VCaP (cell line): Measurements from ENCODE around the gene CRKL.
A peak's percentile ranks its signal among the peaks of the same experiment; 100 is the strongest.

Experiments
- H3K27ac ChIP-seq: fragments of 450-650 bp; 2 replicates; pipeline ENCODE4 v1.5.1; 2017
- TF ChIP-seq, protein P1 (sequence below): fragments of 450-650 bp; conservative IDR thresholded peaks from 2 replicates; pipeline ENCODE4 v1.5.1; 2017; ENCODE audit warnings: mild to moderate bottlenecking, moderate library complexity

CRKL gene

DNA sequence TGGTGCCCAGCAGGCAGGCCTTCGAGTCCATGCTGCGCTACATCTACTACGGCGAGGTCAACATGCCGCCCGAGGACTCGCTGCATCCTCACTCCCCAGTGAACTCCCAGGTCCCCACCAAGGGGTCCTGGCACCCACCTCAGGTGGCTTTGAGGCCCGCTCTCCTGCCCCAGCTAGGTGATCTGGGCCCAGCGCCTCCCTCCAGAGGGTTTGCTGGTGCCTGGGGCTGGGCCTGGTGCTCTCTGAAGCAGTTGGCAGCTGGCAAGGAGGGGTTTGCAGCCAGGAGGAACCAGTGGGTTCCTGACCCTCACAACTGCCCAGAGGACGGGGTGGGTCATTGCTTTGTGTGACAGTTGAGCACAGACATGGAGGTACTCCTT, 78.8 kb downstream of the CRKL start:
- no peak overlapping the region for H3K27ac ChIP-seq
- TF ChIP-seq, protein P1, sequence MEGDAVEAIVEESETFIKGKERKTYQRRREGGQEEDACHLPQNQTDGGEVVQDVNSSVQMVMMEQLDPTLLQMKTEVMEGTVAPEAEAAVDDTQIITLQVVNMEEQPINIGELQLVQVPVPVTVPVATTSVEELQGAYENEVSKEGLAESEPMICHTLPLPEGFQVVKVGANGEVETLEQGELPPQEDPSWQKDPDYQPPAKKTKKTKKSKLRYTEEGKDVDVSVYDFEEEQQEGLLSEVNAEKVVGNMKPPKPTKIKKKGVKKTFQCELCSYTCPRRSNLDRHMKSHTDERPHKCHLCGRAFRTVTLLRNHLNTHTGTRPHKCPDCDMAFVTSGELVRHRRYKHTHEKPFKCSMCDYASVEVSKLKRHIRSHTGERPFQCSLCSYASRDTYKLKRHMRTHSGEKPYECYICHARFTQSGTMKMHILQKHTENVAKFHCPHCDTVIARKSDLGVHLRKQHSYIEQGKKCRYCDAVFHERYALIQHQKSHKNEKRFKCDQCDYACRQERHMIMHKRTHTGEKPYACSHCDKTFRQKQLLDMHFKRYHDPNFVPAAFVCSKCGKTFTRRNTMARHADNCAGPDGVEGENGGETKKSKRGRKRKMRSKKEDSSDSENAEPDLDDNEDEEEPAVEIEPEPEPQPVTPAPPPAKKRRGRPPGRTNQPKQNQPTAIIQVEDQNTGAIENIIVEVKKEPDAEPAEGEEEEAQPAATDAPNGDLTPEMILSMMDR: no peak

DNA sequence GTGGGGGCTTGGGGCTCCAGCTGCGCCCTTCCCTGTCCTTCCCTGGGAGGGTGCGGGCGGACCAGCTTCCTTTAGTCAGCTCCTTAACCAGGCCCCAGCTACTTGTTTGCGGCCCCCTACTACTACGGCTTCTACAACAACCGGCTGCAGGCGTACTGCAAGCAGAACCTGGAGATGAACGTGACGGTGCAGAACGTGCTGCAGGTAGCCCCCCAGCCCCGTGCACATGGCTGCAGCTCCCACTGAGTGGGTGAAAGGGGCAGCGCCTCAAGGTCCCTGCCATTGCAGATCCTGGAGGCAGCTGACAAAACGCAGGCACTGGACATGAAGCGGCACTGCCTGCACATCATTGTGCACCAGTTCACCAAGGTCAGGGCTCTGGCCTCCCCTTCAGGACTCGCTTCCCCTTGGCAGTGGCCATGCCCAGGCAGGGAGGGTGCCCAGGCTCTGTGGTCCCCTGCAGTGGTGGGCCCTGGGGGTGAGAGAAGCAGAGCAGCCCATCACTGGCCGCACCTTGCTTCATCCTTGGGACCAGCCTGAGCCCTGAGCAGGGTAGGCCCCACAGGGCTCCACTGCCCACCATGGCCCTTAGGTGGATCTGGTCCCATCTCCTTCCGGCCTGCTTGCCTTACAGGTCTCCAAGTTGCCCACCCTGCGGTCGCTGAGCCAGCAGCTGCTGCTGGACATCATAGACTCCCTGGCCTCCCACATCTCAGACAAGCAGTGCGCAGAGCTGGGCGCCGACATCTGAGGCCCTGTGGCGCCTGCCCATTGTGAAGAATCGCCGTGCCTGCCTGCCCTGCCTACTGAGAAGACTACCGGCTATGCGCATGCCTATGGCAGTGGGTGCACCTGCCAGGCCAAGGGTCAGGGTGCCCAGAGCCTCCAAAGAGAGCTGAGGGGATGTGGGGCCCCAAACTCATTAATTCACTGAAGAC, 79.7 kb downstream of the CRKL start:
- TF ChIP-seq, protein P1: no peak
- no peak overlapping the region for H3K27ac ChIP-seq

DNA sequence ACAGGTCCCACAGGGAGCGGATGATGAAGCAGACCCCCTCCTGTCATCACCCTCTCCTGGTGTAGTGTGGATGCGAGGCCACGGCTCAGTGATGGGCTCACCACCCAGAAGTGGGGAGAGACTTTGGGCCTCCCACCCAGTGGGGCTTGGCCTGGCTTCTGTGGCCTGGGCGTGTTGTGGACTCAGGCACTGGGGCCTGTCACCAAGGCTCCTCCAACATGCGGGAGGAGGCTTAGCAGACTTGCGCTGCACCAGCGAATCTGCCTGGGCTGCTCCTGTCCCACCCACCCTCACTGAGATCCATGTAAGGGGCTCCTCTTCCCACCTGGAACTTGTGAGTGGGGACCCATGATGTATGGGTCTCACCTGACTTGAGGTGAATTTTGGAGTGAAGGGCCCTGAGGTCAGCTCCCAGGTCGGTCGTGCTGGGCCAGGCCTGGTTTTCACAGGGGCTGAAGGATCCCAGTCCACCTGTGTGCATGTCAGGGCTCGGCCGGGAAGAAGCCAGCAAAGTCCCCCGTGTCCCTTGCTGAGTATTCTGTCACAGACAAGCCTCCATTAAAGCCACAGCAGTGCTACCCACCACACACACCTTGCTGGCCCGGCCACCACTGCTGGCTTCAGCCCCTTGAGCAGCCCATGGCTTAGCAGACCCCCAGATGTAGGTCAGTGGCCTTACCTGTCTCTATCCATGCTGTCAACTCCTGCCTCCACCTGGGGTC, 80.5 kb downstream of the CRKL start:
- TF ChIP-seq, protein P1: no peak
- no peak overlapping the region for H3K27ac ChIP-seq

DNA sequence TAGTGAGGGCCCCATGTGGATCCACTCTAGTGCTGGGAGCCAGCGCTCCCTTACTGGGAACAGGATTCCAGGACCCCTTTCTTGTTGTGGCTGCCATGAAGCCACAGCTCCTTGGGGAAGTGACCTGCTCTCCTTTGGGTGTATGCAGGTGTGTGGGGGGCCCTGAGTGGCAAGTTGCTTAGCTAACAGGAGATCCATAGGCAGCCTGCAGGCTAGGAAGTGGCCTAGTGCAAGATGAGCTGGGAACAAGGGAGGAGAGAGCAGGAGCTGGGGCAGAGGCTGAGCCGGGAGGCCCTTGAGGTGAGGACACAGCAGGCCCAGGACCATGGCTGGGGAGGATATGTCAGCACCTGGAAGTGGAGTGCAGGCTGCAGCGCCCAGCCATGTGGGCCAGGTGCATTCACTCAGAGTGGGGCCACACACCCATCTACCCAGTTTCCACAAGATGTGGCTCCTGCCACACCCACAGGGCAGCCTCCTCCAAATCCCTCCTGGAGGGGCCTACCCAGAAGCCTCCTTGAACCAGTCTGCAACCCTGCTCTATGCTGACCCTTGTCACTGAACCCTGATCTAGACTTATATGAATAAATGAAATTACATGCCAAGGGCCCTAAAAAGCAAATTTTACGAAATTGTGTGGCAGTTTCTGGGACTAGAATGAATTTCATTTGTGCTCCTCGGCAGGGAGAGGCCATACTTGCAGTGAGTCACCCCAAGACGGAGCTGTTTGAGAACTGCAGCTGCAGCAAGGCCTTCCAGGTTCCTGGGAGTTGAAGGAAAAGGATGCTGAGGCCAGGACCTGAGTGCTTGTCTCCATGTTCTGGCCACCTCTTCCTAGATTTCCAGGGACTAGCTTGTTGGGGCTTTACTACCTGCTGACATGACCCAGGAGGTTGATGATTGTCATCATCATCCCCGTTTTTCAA, 81.5 kb downstream of the CRKL start:
- TF ChIP-seq, protein P1: no peak
- H3K27ac ChIP-seq: no peak overlapping the region

DNA sequence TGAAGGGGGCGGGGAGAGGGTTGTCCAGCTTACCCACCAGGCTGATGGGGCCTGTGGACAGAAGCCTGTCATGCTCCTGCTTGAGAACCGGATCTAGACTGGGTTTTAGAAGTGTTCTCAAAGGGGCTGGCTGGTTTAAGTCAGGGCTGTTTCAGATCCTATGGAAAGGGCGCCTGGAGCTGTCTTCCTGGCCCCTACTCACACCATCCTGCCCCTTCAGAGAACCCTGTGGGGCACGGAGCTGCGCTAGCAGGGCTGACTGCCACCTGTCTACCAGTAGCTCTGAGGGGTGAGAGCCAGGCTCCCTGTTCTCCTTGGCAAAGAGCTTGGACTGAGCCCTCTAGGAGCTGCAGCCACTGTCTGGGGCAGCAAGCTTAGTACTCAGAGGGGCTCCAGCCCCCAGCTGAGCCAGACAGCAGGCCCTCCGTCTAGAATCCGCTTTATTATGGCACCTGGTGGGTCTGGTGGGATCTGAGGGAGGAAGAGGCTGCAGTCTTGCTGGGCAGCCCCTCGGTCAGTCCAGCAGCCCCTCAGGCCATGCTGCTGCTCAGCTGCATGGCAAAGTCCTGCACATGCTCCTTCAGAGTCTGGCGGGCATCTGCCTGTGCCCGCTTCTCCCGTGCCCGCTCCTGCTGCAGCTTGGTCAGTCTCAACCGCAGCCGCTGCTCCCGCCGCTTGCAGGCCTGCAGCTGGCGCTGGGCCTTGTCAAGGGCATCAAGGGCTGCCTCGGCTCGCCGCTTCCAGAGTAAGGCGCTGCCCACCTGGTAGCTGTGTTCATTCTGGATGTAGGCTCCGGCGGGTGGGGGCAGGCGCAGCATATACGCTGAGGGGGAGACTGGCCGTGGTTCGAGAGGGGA, 82.4 kb downstream of the CRKL start:
- TF ChIP-seq, protein P1: no peak
- H3K27ac ChIP-seq: peak overlapping the region; percentile 99

DNA sequence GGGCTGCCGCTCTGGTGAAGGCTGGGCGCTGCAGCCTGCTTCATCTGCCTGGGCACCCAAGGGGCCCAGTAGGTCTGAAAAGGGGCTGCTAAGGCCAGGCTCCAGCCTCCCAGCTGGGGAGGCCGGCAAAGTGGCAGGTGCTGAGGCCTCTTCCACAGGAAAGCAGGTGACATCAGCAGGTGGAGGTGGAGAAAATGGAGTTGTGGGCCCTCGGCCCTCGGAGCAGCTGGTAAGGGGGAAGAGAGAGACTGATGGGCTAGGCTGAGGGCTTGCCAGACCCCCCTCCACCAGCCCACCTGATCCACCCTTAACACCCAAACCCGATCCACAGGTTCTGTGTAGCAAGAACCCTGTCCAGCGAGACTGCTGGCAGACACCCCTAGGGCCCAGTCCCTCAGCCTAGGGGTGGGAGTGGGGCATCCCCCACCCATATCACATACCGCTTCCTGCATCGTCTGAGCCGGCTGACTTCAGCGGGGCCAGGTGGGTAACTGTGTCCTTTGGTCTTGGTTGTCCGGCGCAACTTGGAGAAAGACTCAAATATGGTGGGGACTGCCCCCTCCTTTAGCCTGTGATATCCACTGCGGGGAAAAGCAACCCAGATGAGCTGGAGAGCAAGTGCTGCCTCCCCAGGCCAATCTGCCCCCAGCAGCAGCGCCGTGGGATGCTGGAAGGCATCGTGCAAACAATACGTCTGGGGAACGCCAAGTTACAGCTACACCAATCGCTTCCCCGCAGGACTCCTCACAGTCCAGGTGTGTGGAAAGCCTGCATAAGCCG, 83.2 kb downstream of the CRKL start:
- TF ChIP-seq, protein P1: no peak
- H3K27ac ChIP-seq: peak overlapping the region; percentile 99
